Lung (tissue), 12 donors: ENCODE data around the gene PPP4R1. TPM values are rescaled to one million over a fixed set of nuclear protein-coding genes. Genes with fewer than 3 reads are reported as not detected.

ENCODE experiments used
- ATAC-seq: fragments of 200-7000 bp; cut with Tn5 transposase; one replicate; pipeline ENCODE4 v1.9.1; 2020; ENCODE audit warnings: moderate number of reproducible peaks; ENCODE audit not compliant: insufficient read depth, low FRiP score
- DNase-seq, 3 donors: peaks; one replicate each; pipeline ENCODE4 v3.0.0-alpha.2; 2013 to 2017
- H3K27ac ChIP-seq, 2 donors: one replicate each; pipeline ENCODE4 v1.5.1; 2013; ENCODE audit warnings: mild to moderate bottlenecking in 2 of 2, moderate library complexity in 2 of 2, control low read depth in 1 of 2, inconsistent platforms in 1 of 2, low read depth in 1 of 2, low read length in 1 of 2
- H3K27me3 ChIP-seq, 3 donors: one replicate each; pipeline ENCODE4 v1.5.1; 2013; ENCODE audit warnings: low read length in 2 of 3; ENCODE audit not compliant: control insufficient read depth in 3 of 3, insufficient read depth in 3 of 3
- H3K36me3 ChIP-seq, 4 donors: one replicate each; pipeline ENCODE4 v1.5.1; 2013; ENCODE audit warnings: low read length in 4 of 4, mild to moderate bottlenecking in 1 of 4, moderate library complexity in 1 of 4; ENCODE audit not compliant: control insufficient read depth in 4 of 4, insufficient read depth in 4 of 4
- H3K4me1 ChIP-seq, 5 donors: one replicate each; pipeline ENCODE4 v1.5.1; 2013; ENCODE audit warnings: low read length in 5 of 5, mild to moderate bottlenecking in 2 of 5, moderate library complexity in 1 of 5; ENCODE audit not compliant: control insufficient read depth in 5 of 5, insufficient read depth in 5 of 5
- H3K4me3 ChIP-seq: one replicate; pipeline ENCODE4 v1.5.1; 2013; ENCODE audit warnings: mild to moderate bottlenecking, control low read depth, moderate library complexity
- H3K9ac ChIP-seq, 2 donors: one replicate each; pipeline ENCODE4 v1.5.1; 2013; ENCODE audit warnings: low read length in 2 of 2, control low read depth in 1 of 2; ENCODE audit not compliant: insufficient read depth in 1 of 2
- H3K9me3 ChIP-seq, 4 donors: one replicate each; pipeline ENCODE4 v1.5.1; 2013; ENCODE audit warnings: low read length in 3 of 4, mild to moderate bottlenecking in 1 of 4, moderate library complexity in 1 of 4; ENCODE audit not compliant: control insufficient read depth in 4 of 4, insufficient read depth in 3 of 4
- WGBS, 2 donors: extraction: QIAGEN DNeasy Blood & Tissue Kit; methylation state at CpG; one replicate each; pipeline ENCODE4 v1.1.7; 2013; 5-methylcytosine and 5-hydroxymethylcytosine counted together
- polyA plus RNA-seq, 2 donors: library from polyadenylated mRNA; stranded (reverse); fragments of 200-250 nt; gene quantifications; one replicate each; pipeline ENCODE4 v1.2.1, GENCODE V29; 2013
- total RNA-seq, 2 donors: library from RNA; depleted of rRNA in 1 of 2; stranded (reverse); fragments of >200 nt in 1 of 2; gene quantifications; one replicate each; pipeline ENCODE4 v1.2.1, GENCODE V29; 2014 to 2021
- TF ChIP-seq, protein P1 (sequence below): IDR thresholded peaks from 2 replicates; pipeline ENCODE4 v1.5.1; 2012; ENCODE audit warnings: mild to moderate bottlenecking; ENCODE audit errors: control extremely low read depth, extremely low read depth
- donor health status: control.
- donor health status: control.
- donor health status: Bipolar disorder and iron deficiency.
- donor health status: healthy.
- donor health status: DM: yes; HTN: yes; CAD: no.

The PPP4R1 gene
- total and polyA plus RNA-seq, 4 donors, result 34.4 to 190 (median 99.0) TPM

- no peaks in the 10 kb centered on the region for H3K9me3 ChIP-seq
- peak in 1 of 3 donors; percentile 29 for DNase-seq
- TF ChIP-seq, protein P1, sequence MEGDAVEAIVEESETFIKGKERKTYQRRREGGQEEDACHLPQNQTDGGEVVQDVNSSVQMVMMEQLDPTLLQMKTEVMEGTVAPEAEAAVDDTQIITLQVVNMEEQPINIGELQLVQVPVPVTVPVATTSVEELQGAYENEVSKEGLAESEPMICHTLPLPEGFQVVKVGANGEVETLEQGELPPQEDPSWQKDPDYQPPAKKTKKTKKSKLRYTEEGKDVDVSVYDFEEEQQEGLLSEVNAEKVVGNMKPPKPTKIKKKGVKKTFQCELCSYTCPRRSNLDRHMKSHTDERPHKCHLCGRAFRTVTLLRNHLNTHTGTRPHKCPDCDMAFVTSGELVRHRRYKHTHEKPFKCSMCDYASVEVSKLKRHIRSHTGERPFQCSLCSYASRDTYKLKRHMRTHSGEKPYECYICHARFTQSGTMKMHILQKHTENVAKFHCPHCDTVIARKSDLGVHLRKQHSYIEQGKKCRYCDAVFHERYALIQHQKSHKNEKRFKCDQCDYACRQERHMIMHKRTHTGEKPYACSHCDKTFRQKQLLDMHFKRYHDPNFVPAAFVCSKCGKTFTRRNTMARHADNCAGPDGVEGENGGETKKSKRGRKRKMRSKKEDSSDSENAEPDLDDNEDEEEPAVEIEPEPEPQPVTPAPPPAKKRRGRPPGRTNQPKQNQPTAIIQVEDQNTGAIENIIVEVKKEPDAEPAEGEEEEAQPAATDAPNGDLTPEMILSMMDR, result no peak
- H3K27ac ChIP-seq, result no peak overlapping the region
- H3K4me3 ChIP-seq, result no peak overlapping the region
- no peak for ATAC-seq
- peaks cover 14 to 32% (median 24%) of the 10 kb centered on the region in 4 donors for H3K36me3 ChIP-seq
- H3K9ac ChIP-seq, result no peak overlapping the region
- no peaks in the 10 kb centered on the region for H3K27me3 ChIP-seq
- 70 to 82% methylated on average over 3 of the region's 3 CpGs for WGBS, 2 donors
- peaks cover 0 to 14% (median 5%) of the 10 kb centered on the region in 5 donors for H3K4me1 ChIP-seq
Measured at GRCh38 chr18:9571546-9571945, 42.8 kb downstream of the PPP4R1 start.

DNA sequence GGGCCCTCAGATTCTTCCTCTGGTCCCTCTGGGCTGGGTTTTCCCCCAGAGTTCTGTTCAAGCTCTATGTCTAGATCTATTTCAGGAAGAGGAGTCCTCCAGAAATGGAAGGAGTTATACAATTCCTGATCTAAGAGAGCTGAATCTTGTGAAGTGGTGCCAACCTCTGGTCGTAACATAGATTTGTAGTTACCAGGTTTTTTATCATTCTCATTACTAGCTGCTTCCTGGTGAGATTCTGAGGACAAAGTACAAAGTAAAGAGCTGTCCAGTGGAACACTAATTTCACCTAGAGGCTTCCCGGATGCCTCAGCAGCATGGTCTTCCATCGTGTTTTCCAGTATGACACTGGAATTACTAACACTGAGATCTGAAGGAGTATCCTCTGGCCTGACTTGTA lies 44.1 kb downstream of the PPP4R1 start:
- Histone ChIP-seq H3K4me3 (no peak overlapping the region), H3K27me3 (no peaks in the 10 kb centered on the region), H3K27ac (no peak overlapping the region), H3K36me3 (peaks cover 14 to 32% (median 26%) of the 10 kb centered on the region in 4 donors), H3K4me1 (peaks cover 0 to 7% (median 0%) of the 10 kb centered on the region in 5 donors), H3K9ac (no peak overlapping the region), H3K9me3 (no peaks in the 10 kb centered on the region)
- DNase-seq (no peak), ATAC-seq (no peak)
- TF ChIP-seq, protein P1, result no peak
- WGBS, 2 donors, result 91 to 92% methylated on average over 3 of the region's 3 CpGs

- ATAC-seq (no peak), DNase-seq (no peak)
- Histone ChIP-seq H3K36me3 (peaks cover 14 to 28% (median 25%) of the 10 kb centered on the region in 4 donors), H3K4me1 (peaks cover 0 to 5% (median 0%) of the 10 kb centered on the region in 5 donors), H3K27ac (no peak overlapping the region), H3K9ac (no peak overlapping the region), H3K4me3 (no peak overlapping the region), H3K27me3 (no peaks in the 10 kb centered on the region), H3K9me3 (no peaks in the 10 kb centered on the region)
- WGBS, 2 donors, result 88 to 96% methylated on average over 8 of the region's 8 CpGs
- TF ChIP-seq, protein P1, result no peak
Measured at GRCh38 chr18:9569178-9569577, 45.2 kb downstream of the PPP4R1 start.

DNA sequence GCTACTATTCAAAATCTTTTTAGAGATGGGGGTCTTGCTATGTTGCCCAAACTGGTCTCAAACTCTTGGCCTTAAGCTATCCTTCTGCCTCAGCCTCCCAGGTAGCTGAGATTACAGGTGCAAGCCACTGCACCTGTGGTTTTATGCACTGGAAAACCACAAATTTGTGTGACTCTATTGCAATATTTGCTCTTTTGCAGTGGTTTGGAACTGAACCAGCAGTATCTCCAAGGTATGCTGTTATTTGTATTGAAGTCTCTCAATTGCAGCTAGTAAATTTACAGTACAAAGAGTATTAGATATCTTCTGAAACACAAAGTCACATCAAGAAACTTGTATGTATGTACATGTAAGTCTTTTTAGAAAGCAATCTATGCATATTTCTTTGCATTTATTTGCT lies 46.2 kb downstream of the PPP4R1 start:
- no peak overlapping the region for H3K4me3 ChIP-seq
- H3K4me1 ChIP-seq, result peaks cover 0 to 5% (median 0%) of the 10 kb centered on the region in 5 donors
- TF ChIP-seq, protein P1, result no peak
- DNase-seq (no peak), ATAC-seq (no peak)
- no peaks in the 10 kb centered on the region for H3K9me3 ChIP-seq
- H3K27ac ChIP-seq, result no peak overlapping the region
- no peak overlapping the region for H3K9ac ChIP-seq
- H3K27me3 ChIP-seq, result no peaks in the 10 kb centered on the region
- H3K36me3 ChIP-seq, result peaks cover 16 to 35% (median 25%) of the 10 kb centered on the region in 4 donors
